Measurements from ENCODE around the gene RTF2. TPM values are rescaled to one million over a fixed set of nuclear protein-coding genes. Genes with fewer than 3 reads are reported as not detected.

The RTF2 gene
- total and polyA plus RNA-seq, 2 of the 13 experiments (the other 11 are each of a cell fraction or from before 2014, with no cell fraction given) = 81.8 to 142 TPM

- Histone ChIP-seq H3K4me2 (ENCODE audit: low read depth, low read length) (no peak overlapping the region), H2AFZ (ENCODE audit: low read length) (no peak overlapping the region), H3K79me2 (ENCODE audit: insufficient read depth, low read length) (no peaks in the 10 kb centered on the region), H3K4me1 (ENCODE audit: insufficient read depth, low read length) (no peaks in the 10 kb centered on the region), H3K9ac (ENCODE audit: insufficient read depth, low read depth, low read length) (no peak overlapping the region), H3K27ac (ENCODE audit: extremely low read length, insufficient read depth, low read length) (no peak overlapping the region), H3K4me3 (replicated peaks in 1 of 3; ENCODE audit: insufficient read depth in 1 of 3, low read depth in 2 of 3, low read length in 3 of 3) (no peak overlapping the region), H3K36me3 (replicated peaks in 1 of 2; ENCODE audit: control insufficient read depth in 1 of 2, insufficient read depth in 2 of 2, low read length in 2 of 2) (no peaks in the 10 kb centered on the region), H3K27me3 (ENCODE audit: control insufficient read depth in 1 of 2, insufficient read depth in 2 of 2, low read length in 2 of 2) (no peaks in the 10 kb centered on the region), H4K20me1 (ENCODE audit: insufficient read depth, low read length) (no peaks in the 10 kb centered on the region), H3K9me3 (ENCODE audit: low read length) (no peaks in the 10 kb centered on the region)
- BruUV-seq (replicated peaks) = no TSS peak
- DNase-seq (ENCODE audit: low spot score) (no peak), FAIRE-seq (no peak), ATAC-seq (no peak)
- no peak for TF ChIP-seq PAX8 (CRISPR knock-in tag; IDR thresholded peaks at IDR 0.05; ENCODE audit: borderline replicate concordance)
- TF ChIP-seq, protein P1, sequence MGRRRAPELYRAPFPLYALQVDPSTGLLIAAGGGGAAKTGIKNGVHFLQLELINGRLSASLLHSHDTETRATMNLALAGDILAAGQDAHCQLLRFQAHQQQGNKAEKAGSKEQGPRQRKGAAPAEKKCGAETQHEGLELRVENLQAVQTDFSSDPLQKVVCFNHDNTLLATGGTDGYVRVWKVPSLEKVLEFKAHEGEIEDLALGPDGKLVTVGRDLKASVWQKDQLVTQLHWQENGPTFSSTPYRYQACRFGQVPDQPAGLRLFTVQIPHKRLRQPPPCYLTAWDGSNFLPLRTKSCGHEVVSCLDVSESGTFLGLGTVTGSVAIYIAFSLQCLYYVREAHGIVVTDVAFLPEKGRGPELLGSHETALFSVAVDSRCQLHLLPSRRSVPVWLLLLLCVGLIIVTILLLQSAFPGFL (CRISPR knock-in tag; IDR thresholded peaks at IDR 0.05) = no peak
- TF ChIP-seq ZNF772 (CRISPR knock-in tag; IDR thresholded peaks at IDR 0.05) = no peak
- TF ChIP-seq HMGA1 (CRISPR knock-in tag; conservative IDR thresholded peaks at IDR 0.05) = no peak
- no peak for TF ChIP-seq GABPA (IDR thresholded peaks at IDR 0.05; ENCODE audit: low read depth, low read length)
- no peak for TF ChIP-seq GABPA (CRISPR knock-in tag; IDR thresholded peaks at IDR 0.05; ENCODE audit: low read depth)
- TF ChIP-seq, protein P2, sequence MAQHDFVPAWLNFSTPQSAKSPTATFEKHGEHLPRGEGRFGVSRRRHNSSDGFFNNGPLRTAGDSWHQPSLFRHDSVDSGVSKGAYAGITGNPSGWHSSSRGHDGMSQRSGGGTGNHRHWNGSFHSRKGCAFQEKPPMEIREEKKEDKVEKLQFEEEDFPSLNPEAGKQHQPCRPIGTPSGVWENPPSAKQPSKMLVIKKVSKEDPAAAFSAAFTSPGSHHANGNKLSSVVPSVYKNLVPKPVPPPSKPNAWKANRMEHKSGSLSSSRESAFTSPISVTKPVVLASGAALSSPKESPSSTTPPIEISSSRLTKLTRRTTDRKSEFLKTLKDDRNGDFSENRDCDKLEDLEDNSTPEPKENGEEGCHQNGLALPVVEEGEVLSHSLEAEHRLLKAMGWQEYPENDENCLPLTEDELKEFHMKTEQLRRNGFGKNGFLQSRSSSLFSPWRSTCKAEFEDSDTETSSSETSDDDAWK (CRISPR knock-in tag; IDR thresholded peaks at IDR 0.05) = no peak
- POLR2A ChIA-PET = no interaction called here
- in situ Hi-C loops (cut with HindIII; ENCODE audit: extremely low pct_ligation_motif_present, low pct_unique_long_range_greater_than_20kb) (no loop called here), intact Hi-C loops (cut with micrococcal nuclease; ENCODE audit: unreplicated experiment) (no loop called here)
- CTCF ChIA-PET (ENCODE audit: low intra/inter-chr PET ratio, low total read pairs) = no interaction called here
- 39% methylated on average over 4 of the region's 4 CpGs for WGBS (ENCODE audit: low lambda C conversion rate)
Measured at GRCh38 chr20:56430461-56430860, 38.0 kb upstream of the RTF2 start.

- Histone ChIP-seq H3K9me3 (ENCODE audit: low read length) (no peaks in the 10 kb centered on the region), H3K79me2 (ENCODE audit: insufficient read depth, low read length) (no peaks in the 10 kb centered on the region), H4K20me1 (ENCODE audit: insufficient read depth, low read length) (no peaks in the 10 kb centered on the region), H3K9ac (ENCODE audit: insufficient read depth, low read depth, low read length) (no peak overlapping the region), H3K4me2 (ENCODE audit: low read depth, low read length) (no peak overlapping the region), H3K4me1 (ENCODE audit: insufficient read depth, low read length) (no peaks in the 10 kb centered on the region), H3K36me3 (replicated peaks in 1 of 2; ENCODE audit: control insufficient read depth in 1 of 2, insufficient read depth in 2 of 2, low read length in 2 of 2) (no peaks in the 10 kb centered on the region), H3K4me3 (replicated peaks in 1 of 3; ENCODE audit: insufficient read depth in 1 of 3, low read depth in 2 of 3, low read length in 3 of 3) (no peak overlapping the region), H3K27me3 (ENCODE audit: control insufficient read depth in 1 of 2, insufficient read depth in 2 of 2, low read length in 2 of 2) (no peaks in the 10 kb centered on the region), H3K27ac (ENCODE audit: extremely low read length, insufficient read depth, low read length) (no peak overlapping the region), H2AFZ (ENCODE audit: low read length) (no peak overlapping the region)
- no TSS peak for BruUV-seq (replicated peaks)
- TF ChIP-seq ZNF629 (CRISPR knock-in tag; conservative IDR thresholded peaks at IDR 0.05) (peak; percentile 68), MATR3 (CRISPR knock-in tag; IDR thresholded peaks at IDR 0.05) (no peak)
- in situ Hi-C loops (cut with HindIII; ENCODE audit: extremely low pct_ligation_motif_present, low pct_unique_long_range_greater_than_20kb) = no loop called here
- DNase-seq (ENCODE audit: low spot score) (no peak), ATAC-seq (no peak), FAIRE-seq (no peak)
- 26% methylated on average over 1 of the region's 1 CpG for whole genome bisulfite sequencing (ENCODE audit: low lambda C conversion rate)
- ChIA-PET POLR2A (no interaction called here), CTCF (ENCODE audit: low intra/inter-chr PET ratio, low total read pairs) (no interaction called here)
- intact Hi-C loops (cut with micrococcal nuclease; ENCODE audit: unreplicated experiment) = no loop called here
Measured at GRCh38 chr20:56430957-56431356, 37.5 kb upstream of the RTF2 start.
